WERI-Rb-1 (cell line): ENCODE results near the gene CCDC80.
"Not testable (repeated sequence)": the region's sequence is repeated elsewhere in the genome, so short reads cannot be mapped to it uniquely, and the experiment has no call there.

Experiments used
- DNase-seq: peaks from one replicate; pipeline ENCODE4 v3.0.0-alpha.2; 2020
- H3K27ac ChIP-seq: fragments of 250-450 bp; sonication (Bioruptor Pico); 2 replicates; pipeline ENCODE4 v1.5.1; 2020; ENCODE audit warnings: mild to moderate bottlenecking, moderate library complexity
- H3K27me3 ChIP-seq: fragments of 250-450 bp; sonication (Bioruptor Pico); 2 replicates; pipeline ENCODE4 v1.5.1; 2021; ENCODE audit warnings: mild to moderate bottlenecking, low read depth, moderate library complexity; ENCODE audit not compliant: insufficient read depth, severe bottlenecking
- H3K36me3 ChIP-seq: fragments of 250-450 bp; sonication (Bioruptor Pico); 2 replicates; pipeline ENCODE4 v1.5.1; 2020; ENCODE audit warnings: mild to moderate bottlenecking, moderate library complexity
- H3K4me3 ChIP-seq: 2 replicates; pipeline ENCODE4 v1.5.1; 2011; ENCODE audit warnings: low read depth, mild to moderate bottlenecking, control low read depth, low read length
- H3K9me3 ChIP-seq: fragments of 250-450 bp; sonication (Bioruptor Pico); 2 replicates; pipeline ENCODE4 v1.5.1; 2021; ENCODE audit warnings: mild to moderate bottlenecking, moderate library complexity; ENCODE audit not compliant: severe bottlenecking
- TF ChIP-seq, protein P1 (sequence below): IDR thresholded peaks from 2 replicates; pipeline ENCODE4 v1.5.1; 2011; ENCODE audit warnings: low read depth, mild to moderate bottlenecking, control low read depth, inconsistent platforms, low read length

CCDC80 gene

DNA sequence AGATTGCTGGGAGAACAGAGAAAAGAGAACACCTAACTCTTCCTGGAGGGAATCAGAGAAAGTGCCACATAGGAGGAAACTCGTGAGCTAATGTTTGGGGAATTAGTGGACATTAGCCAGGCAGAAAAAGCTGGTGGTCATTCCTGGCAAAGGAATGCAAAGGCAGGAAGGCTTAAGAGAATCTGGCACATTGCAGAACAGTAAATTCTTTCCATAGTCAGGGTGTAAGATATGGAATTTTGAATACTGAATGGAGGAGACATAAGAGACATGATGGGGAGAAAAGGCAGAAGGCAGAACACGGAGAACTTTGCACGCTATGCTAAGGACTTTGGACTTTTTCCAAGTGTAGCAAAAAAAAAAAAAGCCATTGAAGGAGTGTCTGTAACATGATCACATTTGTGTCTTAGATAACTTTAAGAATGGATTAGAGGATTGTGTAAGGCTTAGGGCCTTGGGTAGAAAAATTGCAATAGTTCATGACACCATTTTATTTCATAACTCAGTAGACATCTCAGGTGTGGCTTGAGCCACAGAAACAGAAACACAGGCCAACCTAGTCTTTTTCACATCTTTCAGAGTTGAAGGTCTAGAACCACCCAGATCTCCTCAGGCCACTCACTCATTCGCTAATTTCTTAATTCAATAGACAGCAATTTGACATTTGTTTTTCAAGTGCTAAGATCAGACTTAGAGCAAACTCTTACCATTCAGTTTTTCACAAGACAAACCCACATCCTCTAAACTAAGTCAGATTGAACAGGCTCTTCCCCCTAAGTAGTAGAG, 31.2 kb upstream of the CCDC80 start:
- TF ChIP-seq, protein P1, sequence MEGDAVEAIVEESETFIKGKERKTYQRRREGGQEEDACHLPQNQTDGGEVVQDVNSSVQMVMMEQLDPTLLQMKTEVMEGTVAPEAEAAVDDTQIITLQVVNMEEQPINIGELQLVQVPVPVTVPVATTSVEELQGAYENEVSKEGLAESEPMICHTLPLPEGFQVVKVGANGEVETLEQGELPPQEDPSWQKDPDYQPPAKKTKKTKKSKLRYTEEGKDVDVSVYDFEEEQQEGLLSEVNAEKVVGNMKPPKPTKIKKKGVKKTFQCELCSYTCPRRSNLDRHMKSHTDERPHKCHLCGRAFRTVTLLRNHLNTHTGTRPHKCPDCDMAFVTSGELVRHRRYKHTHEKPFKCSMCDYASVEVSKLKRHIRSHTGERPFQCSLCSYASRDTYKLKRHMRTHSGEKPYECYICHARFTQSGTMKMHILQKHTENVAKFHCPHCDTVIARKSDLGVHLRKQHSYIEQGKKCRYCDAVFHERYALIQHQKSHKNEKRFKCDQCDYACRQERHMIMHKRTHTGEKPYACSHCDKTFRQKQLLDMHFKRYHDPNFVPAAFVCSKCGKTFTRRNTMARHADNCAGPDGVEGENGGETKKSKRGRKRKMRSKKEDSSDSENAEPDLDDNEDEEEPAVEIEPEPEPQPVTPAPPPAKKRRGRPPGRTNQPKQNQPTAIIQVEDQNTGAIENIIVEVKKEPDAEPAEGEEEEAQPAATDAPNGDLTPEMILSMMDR: no peak
- H3K27me3 ChIP-seq: peaks cover 66% of the 10 kb centered on the region
- H3K9me3 ChIP-seq: no peaks in the 10 kb centered on the region
- H3K4me3 ChIP-seq: no peak overlapping the region
- no peak for DNase-seq
- H3K27ac ChIP-seq: no peak overlapping the region
- no peaks in the 10 kb centered on the region for H3K36me3 ChIP-seq

DNA sequence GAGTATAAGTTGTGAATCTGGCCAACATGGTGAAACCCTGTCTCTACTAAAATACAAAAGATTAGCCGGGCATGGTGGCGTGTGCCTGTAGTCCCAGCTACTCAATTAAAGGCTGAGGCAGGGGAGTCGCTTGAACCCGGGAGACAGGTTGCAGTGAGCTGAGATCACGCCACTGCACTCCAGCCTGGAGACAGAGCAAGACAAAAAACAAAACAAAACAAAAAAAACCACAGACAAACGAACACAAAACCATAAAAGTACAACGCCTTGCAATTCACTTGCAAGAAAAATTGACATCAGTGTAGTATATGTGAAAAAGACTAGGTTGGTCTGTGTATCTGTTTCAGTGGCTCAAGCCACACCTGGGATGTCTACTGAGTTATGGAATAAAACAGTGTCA, 29.9 kb upstream of the CCDC80 start:
- H3K27ac ChIP-seq: no peak overlapping the region

DNA sequence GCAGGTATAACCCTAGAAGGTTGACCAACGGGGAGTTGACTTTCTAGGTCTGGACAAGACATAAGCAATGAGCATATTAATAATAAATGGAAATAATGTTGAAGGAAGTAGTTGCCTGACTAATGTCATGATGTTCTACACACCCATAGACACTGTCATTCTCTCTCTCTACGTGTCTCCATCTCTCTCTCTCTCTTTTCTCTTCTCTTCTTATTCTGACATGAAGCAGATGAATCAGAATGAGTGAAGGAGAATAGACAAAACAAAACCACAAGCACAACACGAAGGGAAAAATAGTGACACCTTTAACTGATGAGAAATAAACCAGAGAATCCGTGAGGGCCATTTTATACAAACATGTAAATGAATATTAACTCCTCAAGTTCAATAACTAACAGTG, 26.7 kb upstream of the CCDC80 start:
- H3K9me3 ChIP-seq: peaks cover 2% of the 10 kb centered on the region
- H3K27ac ChIP-seq: no peak overlapping the region
- H3K27me3 ChIP-seq: peaks cover 46% of the 10 kb centered on the region
- H3K4me3 ChIP-seq: no peak overlapping the region
- TF ChIP-seq, protein P1: no peak
- no peaks in the 10 kb centered on the region for H3K36me3 ChIP-seq
- no peak for DNase-seq

More for the DNA sequence above, 29.9 kb upstream of the CCDC80 start:
- Histone ChIP-seq H3K36me3 (no peaks in the 10 kb centered on the region), H3K4me3 (no peak overlapping the region), H3K9me3 (no peaks in the 10 kb centered on the region), H3K27me3 (peaks cover 65% of the 10 kb centered on the region)
- TF ChIP-seq, protein P1: no peak
- no peak for DNase-seq

DNA sequence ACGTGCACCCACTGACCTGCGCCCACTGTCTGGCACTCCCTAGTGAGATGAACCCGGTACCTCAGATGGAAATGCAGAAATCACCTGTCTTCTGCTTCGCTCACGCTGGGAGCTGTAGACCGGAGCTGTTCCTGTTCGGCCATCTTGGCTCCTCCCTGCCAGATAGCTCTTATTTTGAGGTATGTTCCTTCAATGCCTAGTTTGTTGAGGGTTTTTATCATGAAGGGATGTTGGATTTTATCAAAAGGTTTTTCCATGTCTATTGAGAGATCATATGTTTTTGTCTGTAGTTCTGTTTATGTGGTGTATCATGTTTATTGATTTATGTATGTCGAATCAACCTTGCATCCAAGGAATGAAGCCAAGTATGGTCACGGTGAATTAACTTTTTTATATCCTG, 24.1 kb upstream of the CCDC80 start:
- H3K9me3 ChIP-seq, H3K27ac ChIP-seq, H3K4me3 ChIP-seq, H3K36me3 ChIP-seq, DNase-seq: not testable (repeated sequence)
- peaks cover 32% of the 10 kb centered on the region for H3K27me3 ChIP-seq

DNA sequence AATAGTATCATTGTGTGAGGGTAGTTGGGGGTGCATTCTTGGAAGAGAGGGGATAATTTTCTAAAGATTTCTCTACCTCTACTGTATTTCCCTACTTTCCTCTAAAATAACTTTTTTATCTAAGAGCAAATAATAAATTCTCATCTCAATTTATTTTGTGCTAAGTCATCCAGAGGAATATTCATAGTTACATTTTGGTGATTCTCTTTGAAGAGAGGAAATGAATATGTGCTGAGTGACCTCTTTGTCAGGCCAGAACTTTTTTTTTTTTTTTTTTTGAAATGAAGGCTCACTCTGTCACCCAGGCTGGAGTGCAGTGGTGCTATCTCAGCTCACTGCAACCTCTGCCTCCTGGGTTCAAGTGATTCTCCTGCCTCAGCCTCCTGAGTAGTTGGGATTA, 15.1 kb upstream of the CCDC80 start:
- Histone ChIP-seq H3K36me3 (no peaks in the 10 kb centered on the region), H3K27ac (no peak overlapping the region), H3K27me3 (peaks cover 18% of the 10 kb centered on the region), H3K4me3 (no peak overlapping the region), H3K9me3 (peaks cover 2% of the 10 kb centered on the region)
- DNase-seq: no peak
- TF ChIP-seq, protein P1: no peak

DNA sequence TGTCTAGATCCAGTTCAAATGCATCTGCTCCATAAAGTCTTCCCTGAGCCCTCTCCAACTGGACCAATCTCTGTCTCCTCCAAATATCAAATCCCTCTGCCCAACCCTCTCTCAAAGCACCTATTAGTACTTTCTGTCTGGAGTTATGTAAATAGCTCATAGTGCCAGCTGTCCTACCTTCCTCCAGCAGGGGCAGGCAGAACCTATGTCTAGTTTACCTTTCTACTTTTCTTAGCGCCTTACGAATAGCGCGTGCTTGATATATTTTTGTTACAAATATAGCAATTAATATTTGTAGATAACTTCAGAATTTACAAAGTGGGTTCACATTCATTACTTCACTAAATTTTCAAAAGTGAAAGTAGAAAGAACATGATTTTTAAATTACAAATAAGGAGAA, 14.0 kb upstream of the CCDC80 start:
- no peak overlapping the region for H3K4me3 ChIP-seq
- peaks cover 23% of the 10 kb centered on the region for H3K27me3 ChIP-seq
- peaks cover 2% of the 10 kb centered on the region for H3K9me3 ChIP-seq
- no peak for DNase-seq
- TF ChIP-seq, protein P1: no peak
- H3K36me3 ChIP-seq: no peaks in the 10 kb centered on the region
- H3K27ac ChIP-seq: no peak overlapping the region
